Naive thymus-derived CD4-positive, alpha-beta T cell (primary cell): ENCODE data around the gene TUBA3E. TPM values are rescaled to one million over a fixed set of nuclear protein-coding genes. Genes with fewer than 3 reads are reported as not detected.
"Not testable (repeated sequence)": the region's sequence is repeated elsewhere in the genome, so short reads cannot be mapped to it uniquely, and the experiment has no call there.

Experiments
- ATAC-seq: fragments of 150-1000 bp; cut with Tn5 transposase; 2 replicates; pipeline ENCODE4 v1.10.0; 2021; ENCODE audit warnings: mild to moderate bottlenecking, moderate library complexity
- CTCF ChIA-PET: fragments of 350-600 bp; sonication (Branson Sonifier 250); formaldehyde crosslinking; loops from one replicate; lab custom pipeline; 2021; ENCODE audit warnings: antibody characterized with exemption; lab: Charles Lee
- POLR2A ChIA-PET: fragments of 350-600 bp; sonication (Branson Sonifier 250); formaldehyde crosslinking; loops from one replicate; lab custom pipeline; 2021; ENCODE audit warnings: antibody characterized with exemption, inconsistent platforms; lab: Charles Lee
- DNase-seq, 9 donors: peaks; one replicate each; pipeline versions ENCODE4 v3.0.0 to v3.0.0-alpha.2; 2020 to 2022; ENCODE audit warnings: mixed read lengths in 1 of 9
- H3K27ac ChIP-seq: one replicate; pipeline ENCODE4 v1.7.0; 2013; ENCODE audit warnings: mild to moderate bottlenecking, low read depth, low read length, moderate library complexity
- H3K27me3 ChIP-seq, 2 donors: one replicate each; pipeline ENCODE4 v1.7.0; 2013; ENCODE audit warnings: low read length in 2 of 2, mild to moderate bottlenecking in 2 of 2, moderate library complexity in 2 of 2; ENCODE audit not compliant: control insufficient read depth in 2 of 2, insufficient read depth in 2 of 2
- H3K36me3 ChIP-seq, 3 experiments: 1 replicate in 2 of 3; 2 replicates in 1 of 3; pipeline ENCODE4 v1.7.0; 2013; ENCODE audit warnings: low read length in 3 of 3, mild to moderate bottlenecking in 3 of 3, moderate library complexity in 1 of 3; ENCODE audit not compliant: insufficient read depth in 3 of 3, control insufficient read depth in 2 of 3
- H3K4me1 ChIP-seq, 2 donors: one replicate each; pipeline ENCODE4 v1.7.0; 2013; ENCODE audit warnings: low read length in 2 of 2, mild to moderate bottlenecking in 2 of 2, moderate library complexity in 1 of 2; ENCODE audit not compliant: control insufficient read depth in 2 of 2, insufficient read depth in 2 of 2
- H3K4me3 ChIP-seq: 2 replicates; pipeline ENCODE4 v1.7.0; 2013; ENCODE audit warnings: mild to moderate bottlenecking, low read length
- H3K9me3 ChIP-seq, 3 experiments: 1 replicate in 2 of 3; 2 replicates in 1 of 3; pipeline ENCODE4 v1.7.0; 2013; ENCODE audit warnings: low read length in 3 of 3; ENCODE audit not compliant: control insufficient read depth in 2 of 3
- H3K27ac Mint-ChIP-seq, 9 donors: one replicate each; pipeline ENCODE4 v1.8.0; 2020 to 2022; ENCODE audit warnings: mixed read lengths in 9 of 9, mild to moderate bottlenecking in 8 of 9, moderate library complexity in 5 of 9, inconsistent platforms in 2 of 9
- H3K27me3 Mint-ChIP-seq, 5 donors: one replicate each; pipeline ENCODE4 v1.8.0; 2021 to 2022; ENCODE audit warnings: mixed read lengths in 5 of 5, mild to moderate bottlenecking in 1 of 5
- H3K36me3 Mint-ChIP-seq, 5 donors: one replicate each; pipeline ENCODE4 v1.8.0; 2020 to 2022; ENCODE audit warnings: mixed read lengths in 5 of 5, mild to moderate bottlenecking in 3 of 5, inconsistent platforms in 1 of 5
- H3K4me1 Mint-ChIP-seq, 7 donors: one replicate each; pipeline ENCODE4 v1.8.0; 2020 to 2022; ENCODE audit warnings: mixed read lengths in 7 of 7, mild to moderate bottlenecking in 3 of 7, inconsistent platforms in 1 of 7
- H3K4me3 Mint-ChIP-seq, 10 donors: one replicate each; pipeline ENCODE4 v1.8.0; 2020 to 2022; ENCODE audit warnings: mild to moderate bottlenecking in 10 of 10, mixed read lengths in 10 of 10, moderate library complexity in 6 of 10, inconsistent platforms in 2 of 10
- H3K9me3 Mint-ChIP-seq, 11 donors: one replicate each; pipeline ENCODE4 v1.8.0; 2020 to 2022; ENCODE audit warnings: mixed read lengths in 11 of 11, mild to moderate bottlenecking in 4 of 11, inconsistent platforms in 1 of 11, moderate library complexity in 1 of 11
- intact Hi-C, 2 donors: fragments of 100-400 bp; cut with micrococcal nuclease; formaldehyde crosslinking; loops; one replicate each; pipeline ENCODE4 v1.15.1; 2023
- polyA plus RNA-seq, 2 donors: library from polyadenylated mRNA; unstranded; fragments of 300-500 nt; fragmentation: Illumina TruSeq; gene quantifications; one replicate each; pipeline ENCODE4 v1.2.3, GENCODE V29; 2021
- total RNA-seq, 6 experiments: library from RNA in 5 of 6; stranded (reverse) in 5 of 6; gene quantifications; 1 replicate in 5 of 6; 2 replicates in 1 of 6; pipeline ENCODE4 v1.2.3 and lab custom pipeline; 2021 to 2026

The TUBA3E gene
- total and polyA plus RNA-seq, 7 experiments from 2014 or later, result not detected

- Histone ChIP-seq H3K4me1 (peaks cover 8 to 18% of the 10 kb centered on the region in 2 donors), H3K4me3 (peak within 1 kb of the TSS; percentile 77), H3K27ac (peak within 1 kb of the TSS; percentile 91)
- Mint-ChIP-seq H3K4me3 (peak within 1 kb of the TSS; percentile 87 to 94 (median 91)), H3K4me1 (peaks cover 18 to 35% (median 24%) of the 10 kb centered on the region in 7 donors), H3K27ac (peak within 1 kb of the TSS; percentile 87 to 97 (median 95))
- not testable (repeated sequence) for H3K36me3 ChIP-seq, H3K9me3 Mint-ChIP-seq, H3K27me3 ChIP-seq, H3K9me3 ChIP-seq, H3K36me3 Mint-ChIP-seq, H3K27me3 Mint-ChIP-seq
- DNase-seq (peak; percentile 85 to 96 (median 93)), ATAC-seq (peak; percentile 88)
- intact Hi-C loops, result loop anchor here (1.0 to 10.0 kb wide), 12 partner anchors 35 to 1503 kb away; partner anchors contain the start of genes CCDC74B (in 2 of the 2), IMP4 (in 2 of the 2) and FAM168B (in 1 of the 2)
- ChIA-PET CTCF (interaction anchor here (1.1 to 3.2 kb wide), 2 partner anchors 160 to 162 kb away, joined by 4 to 19 read pairs; partner anchors contain the start of gene IMP4), POLR2A (interaction anchor here (0.8 to 3.9 kb wide), 7 partner anchors 9 to 1310 kb away, joined by 3 to 65 read pairs (median 4); partner anchors contain the start of genes FAM168B, IMP4 and MZT2A)
Observed at GRCh38 chr2:130181880-130182682, 16.2 kb downstream of the TUBA3E start, which contains the start of gene MZT2B. MZT2B (plus strand) TSS chr2:130182262; CDS start chr2:130182283, 21 bp downstream.

GRCh38 chr2:130181325-130181879, 16.8 kb downstream of the TUBA3E start, which contains the start of gene SMPD4:
SMPD4 (minus strand) TSS chr2:130181602; CDS start chr2:130176592, 5,010 bp downstream.
- Histone ChIP-seq H3K27ac (peak within 1 kb of the TSS; percentile 91), H3K27me3 (no peaks in the 10 kb centered on the region), H3K4me3 (peak within 1 kb of the TSS; percentile 77), H3K4me1 (peaks cover 8 to 18% of the 10 kb centered on the region in 2 donors), H3K36me3 (peaks cover 0 to 5% (median 0%) of the 10 kb centered on the region in 3 experiments), H3K9me3 (no peaks in the 10 kb centered on the region)
- H3K4me3 Mint-ChIP-seq, result peak within 1 kb of the TSS; percentile 87 to 94 (median 91)
- DNase-seq, result peak; percentile 96 to 98 (median 98)
- peak within 1 kb of the TSS; percentile 87 to 97 (median 95) for H3K27ac Mint-ChIP-seq
- H3K36me3 Mint-ChIP-seq, result peaks cover 0 to 4% (median 0%) of the 10 kb centered on the region in 5 donors
- no peaks in the 10 kb centered on the region for H3K27me3 Mint-ChIP-seq
- peaks cover 0 to 4% (median 0%) of the 10 kb centered on the region in 11 donors for H3K9me3 Mint-ChIP-seq
- ChIA-PET POLR2A (interaction anchor here (0.8 to 3.9 kb wide), 8 partner anchors 9 to 1311 kb away, joined by 3 to 65 read pairs (median 4); partner anchors contain the start of genes FAM168B, IMP4 and MZT2A), CTCF (interaction anchor here (0.6 to 3.2 kb wide), 4 partner anchors 150 to 305 kb away, joined by 3 to 19 read pairs (median 4); partner anchors contain the start of gene IMP4)
- peaks cover 18 to 35% (median 24%) of the 10 kb centered on the region in 7 donors for H3K4me1 Mint-ChIP-seq
- ATAC-seq, result peak; percentile 84
- intact Hi-C loops, result loop anchor here (1.0 to 10.0 kb wide), 11 partner anchors 34 to 1503 kb away; partner anchors contain the start of genes CCDC74B (in 2 of the 2), IMP4 (in 2 of the 2) and FAM168B (in 1 of the 2)

- not testable (repeated sequence) for H3K36me3 Mint-ChIP-seq, H3K9me3 Mint-ChIP-seq
- peaks cover 18 to 35% (median 26%) of the 10 kb centered on the region in 7 donors for H3K4me1 Mint-ChIP-seq
Observed at GRCh38 chr2:130180404-130181324, 17.6 kb downstream of the TUBA3E start.

GRCh38 chr2:130174866-130175265, 23.4 kb downstream of the TUBA3E start:
- POLR2A ChIA-PET, H3K4me3 Mint-ChIP-seq, intact Hi-C loops, H3K4me3 ChIP-seq, H3K4me1 ChIP-seq, ATAC-seq, H3K27ac Mint-ChIP-seq, H3K9me3 Mint-ChIP-seq, DNase-seq, H3K27ac ChIP-seq, H3K27me3 Mint-ChIP-seq, H3K9me3 ChIP-seq, H3K27me3 ChIP-seq, CTCF ChIA-PET: not testable (repeated sequence)
- Mint-ChIP-seq H3K4me1 (peaks cover 3 to 23% (median 11%) of the 10 kb centered on the region in 7 donors), H3K36me3 (peaks cover 4 to 17% (median 7%) of the 10 kb centered on the region in 5 donors)
- H3K36me3 ChIP-seq, result peaks cover 0 to 47% (median 3%) of the 10 kb centered on the region in 3 experiments

More at GRCh38 chr2:130180404-130181324, 17.6 kb downstream of the TUBA3E start:
- intact Hi-C loops, result loop anchor here (1.0 to 10.0 kb wide), 11 partner anchors 33 to 1504 kb away; partner anchors contain the start of genes CCDC74B (in 2 of the 2), IMP4 (in 2 of the 2) and FAM168B (in 1 of the 2)
- not testable (repeated sequence) for ATAC-seq, H3K27me3 ChIP-seq, H3K9me3 ChIP-seq, DNase-seq, H3K27me3 Mint-ChIP-seq, H3K36me3 ChIP-seq
- Mint-ChIP-seq H3K4me3 (peak overlapping the region; percentile 87 to 94 (median 91)), H3K27ac (peak overlapping the region; percentile 87 to 97 (median 95))
- Histone ChIP-seq H3K4me1 (peaks cover 8 to 18% of the 10 kb centered on the region in 2 donors), H3K27ac (peak overlapping the region; percentile 91), H3K4me3 (peak overlapping the region; percentile 77)
- POLR2A ChIA-PET, result interaction anchor here (0.8 to 3.9 kb wide), 5 partner anchors 152 to 913 kb away, joined by 3 to 65 read pairs (median 4); partner anchors contain the start of genes FAM168B and IMP4
- CTCF ChIA-PET, result interaction anchor here (0.6 to 3.2 kb wide), 4 partner anchors 151 to 304 kb away, joined by 3 to 19 read pairs (median 4); partner anchors contain the start of gene IMP4

- ATAC-seq, result no peak
- H3K4me3 ChIP-seq, result no peak overlapping the region
- H3K4me3 Mint-ChIP-seq, result no peak overlapping the region
- H3K9me3 Mint-ChIP-seq, result no peaks in the 10 kb centered on the region
- H3K4me1 ChIP-seq, result no peaks in the 10 kb centered on the region
- H3K9me3 ChIP-seq, result no peaks in the 10 kb centered on the region
- no peak overlapping the region for H3K27ac Mint-ChIP-seq
- no peaks in the 10 kb centered on the region for H3K27me3 Mint-ChIP-seq
- H3K27me3 ChIP-seq, result no peaks in the 10 kb centered on the region
- no peak for DNase-seq
- H3K27ac ChIP-seq, result no peak overlapping the region
- ChIA-PET CTCF (no interaction called here), POLR2A (no interaction called here)
- H3K36me3 ChIP-seq, result peaks cover 0 to 68% (median 5%) of the 10 kb centered on the region in 3 experiments
- H3K36me3 Mint-ChIP-seq, result peaks cover 5 to 36% (median 10%) of the 10 kb centered on the region in 5 donors
- peaks cover 0 to 21% (median 0%) of the 10 kb centered on the region in 7 donors for H3K4me1 Mint-ChIP-seq
- intact Hi-C loops, result no loop called here
Observed at GRCh38 chr2:130169896-130170295, 28.3 kb downstream of the TUBA3E start.
